Activated T-helper 9 cell treated with anti-CD3 and anti-CD28 coated beads, Interleukin-2, amount 50 U/mL, for 16 hours (primary cell): ENCODE measurements around the gene RNPEP.
"Not testable (repeated sequence)": the region's sequence is repeated elsewhere in the genome, so short reads cannot be mapped to it uniquely, and the experiment has no call there.

ENCODE experiments used
- DNase-seq: peaks from one replicate; pipeline ENCODE4 v3.0.0-alpha.2; 2020; ENCODE audit warnings: low read depth

Gene RNPEP

GRCh38 chr1:201982623-201983379 is at the start of gene RNPEP:
TSS of gene RNPEP (plus strand) at chr1:201982648. CDS start at chr1:201982667, 19 bp downstream.
- DNase-seq, result peak; percentile 45

- no peak for DNase-seq
These were observed 48.5 kb upstream of the RNPEP start for GRCh38 chr1:201933840-201934430.

GRCh38 chr1:201937624-201938213 is 44.7 kb upstream of the RNPEP start:
- DNase-seq, result no peak

GRCh38 chr1:201938440-201939035 is 43.9 kb upstream of the RNPEP start:
- DNase-seq, result no peak

GRCh38 chr1:201939148-201939547 is 43.3 kb upstream of the RNPEP start:
- DNase-seq, result no peak

DNA sequence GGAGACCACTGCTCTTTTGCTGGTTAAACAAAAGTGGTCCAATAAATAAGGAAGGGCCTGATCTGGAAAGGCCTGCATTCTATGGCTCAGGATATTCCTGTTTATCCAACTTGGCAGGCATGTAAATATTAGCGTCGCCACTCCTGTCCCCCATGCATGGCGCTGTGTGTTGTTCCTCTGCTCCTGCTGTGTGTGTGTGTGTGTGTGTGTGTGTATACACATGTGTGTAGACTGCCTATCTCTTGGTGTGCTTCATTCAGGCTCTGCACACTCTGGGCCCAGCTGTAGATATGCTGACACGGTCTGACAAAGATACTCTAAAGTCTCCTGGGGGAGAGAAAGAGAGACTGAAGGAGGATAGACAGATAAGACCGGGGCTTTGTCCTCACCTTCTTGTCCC is 42.9 kb upstream of the RNPEP start:
- no peak for DNase-seq

- DNase-seq, result not testable (repeated sequence)
These were observed 42.1 kb upstream of the RNPEP start for GRCh38 chr1:201940316-201940715.

DNA sequence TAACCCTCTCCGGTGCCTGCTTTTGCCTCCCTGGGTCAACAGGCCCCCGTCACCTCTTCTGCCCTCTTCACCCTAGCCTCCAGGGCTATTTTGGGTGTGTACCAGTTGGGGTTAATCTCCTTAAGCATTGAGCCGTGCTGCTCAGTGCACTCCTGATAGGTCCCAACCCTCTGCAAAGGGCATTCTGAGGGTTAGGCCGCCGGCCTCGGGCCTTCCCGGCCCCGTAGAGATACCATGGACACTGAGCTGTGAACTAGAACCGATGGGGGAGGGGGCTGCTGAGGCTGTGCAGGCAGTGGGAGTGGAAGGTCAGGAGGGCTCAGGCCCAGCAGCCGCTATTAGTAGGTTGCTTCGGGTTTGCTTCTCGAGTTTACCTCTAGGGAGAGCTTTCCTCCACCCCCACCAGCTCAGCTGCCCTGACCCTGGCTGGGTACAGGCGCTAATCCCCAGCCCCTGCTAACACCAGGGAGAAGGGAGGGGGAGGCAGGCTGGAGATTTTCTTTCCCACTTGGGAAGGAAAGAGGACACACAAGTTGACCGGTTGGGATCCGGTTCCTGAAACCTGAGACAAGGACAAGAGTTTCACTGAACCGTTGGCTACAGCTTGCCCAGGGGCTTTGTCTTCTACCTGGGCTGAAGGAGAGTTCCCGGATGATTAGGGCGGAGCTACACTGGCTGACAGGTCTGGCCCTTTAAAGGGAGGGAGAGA is 40.9 kb upstream of the RNPEP start:
- DNase-seq, result no peak

- DNase-seq, result no peak
These were observed 40.3 kb upstream of the RNPEP start for GRCh38 chr1:201942129-201942495.

- no peak for DNase-seq
These were observed 38.4 kb upstream of the RNPEP start for GRCh38 chr1:201944002-201944401.

DNA sequence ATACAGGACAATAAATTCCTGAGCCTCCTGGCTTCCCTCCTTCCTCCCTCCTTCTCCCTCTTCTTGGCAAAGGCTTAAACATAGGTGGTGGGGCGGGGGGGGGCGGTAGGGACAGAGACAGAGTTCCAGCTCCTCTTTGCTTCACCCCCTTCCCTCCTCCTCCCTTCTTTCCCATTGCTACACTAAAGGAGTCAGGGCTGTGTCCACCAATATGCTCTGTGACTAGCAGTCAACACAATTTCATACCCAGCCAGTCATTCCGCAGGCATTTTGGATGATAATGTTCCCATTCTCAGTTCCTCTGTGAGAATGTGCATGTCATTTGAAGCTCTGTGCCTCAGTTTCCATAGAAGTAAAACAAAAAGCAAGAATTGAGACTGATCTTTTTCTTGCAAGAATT is 37.8 kb upstream of the RNPEP start:
- DNase-seq, result no peak

DNA sequence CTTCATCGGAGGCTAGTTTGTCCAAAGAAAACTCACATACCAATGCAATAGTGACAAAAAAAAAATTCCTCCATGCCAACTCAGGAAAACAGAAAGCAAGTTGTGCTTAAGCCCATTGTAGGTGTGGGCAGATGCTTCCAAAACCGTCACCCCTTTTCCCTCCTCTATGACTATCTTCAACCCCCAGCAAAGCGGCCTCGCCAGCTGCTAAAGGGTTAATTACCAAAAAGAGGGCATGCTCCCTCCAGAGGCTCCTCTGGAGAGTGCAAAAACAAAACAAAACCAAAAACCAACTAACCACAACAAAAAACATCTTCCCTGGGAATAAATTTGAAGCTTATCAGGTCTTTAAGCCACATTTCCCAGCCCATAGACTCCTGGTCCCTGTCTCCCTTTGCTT is 37.3 kb upstream of the RNPEP start:
- DNase-seq, result no peak

- DNase-seq, result no peak
These were observed 36.6 kb upstream of the RNPEP start for GRCh38 chr1:201945863-201946223.

GRCh38 chr1:201946224-201946908 is 36.1 kb upstream of the RNPEP start, which contains the start of gene LMOD1:
TSS of gene LMOD1 (minus strand) at chr1:201946548. CDS start at chr1:201946340, 208 bp downstream.
- no peak for DNase-seq

GRCh38 chr1:201947697-201948008 is 34.8 kb upstream of the RNPEP start:
- DNase-seq, result no peak

DNA sequence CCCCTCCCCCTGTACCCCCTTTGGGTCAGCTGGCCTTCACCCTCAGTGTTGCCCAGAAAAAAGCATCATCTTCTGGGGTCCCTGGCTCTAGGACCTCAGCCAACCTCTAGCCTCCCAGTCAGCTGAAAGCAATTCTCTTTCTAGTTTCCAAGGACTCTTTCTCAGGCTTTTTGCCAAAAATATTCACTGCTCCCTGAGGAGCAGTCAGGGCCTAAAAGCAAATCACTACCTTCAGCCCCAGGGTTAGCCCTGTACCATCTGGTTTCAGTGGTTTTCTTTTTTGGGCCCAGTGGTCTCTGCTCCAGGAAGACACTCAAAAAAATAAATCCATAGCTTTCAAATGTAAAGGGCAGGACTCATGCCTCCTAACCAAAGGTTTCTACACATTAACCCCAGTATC is 33.0 kb upstream of the RNPEP start:
- DNase-seq, result no peak

- no peak for DNase-seq
These were observed 28.0 kb upstream of the RNPEP start for GRCh38 chr1:201954263-201955008.

- peak; percentile 89 for DNase-seq
These were observed 27.3 kb upstream of the RNPEP start, which contains the start of gene TIMM17A for GRCh38 chr1:201955009-201955728. TSS of gene TIMM17A (plus strand) at chr1:201955503. CDS start at chr1:201955527, 24 bp downstream.

- no peak for DNase-seq
These were observed 26.7 kb upstream of the RNPEP start for GRCh38 chr1:201955729-201956143.

- no peak for DNase-seq
These were observed 24.1 kb upstream of the RNPEP start for GRCh38 chr1:201958348-201958747.
